ENCODE data around the gene DISP2. TPM values are rescaled to one million over a fixed set of nuclear protein-coding genes. Genes with fewer than 3 reads are reported as not detected.

The DISP2 gene
- total RNA-seq, 1 experiment from 2014 or later, result 0.62 TPM

DNA sequence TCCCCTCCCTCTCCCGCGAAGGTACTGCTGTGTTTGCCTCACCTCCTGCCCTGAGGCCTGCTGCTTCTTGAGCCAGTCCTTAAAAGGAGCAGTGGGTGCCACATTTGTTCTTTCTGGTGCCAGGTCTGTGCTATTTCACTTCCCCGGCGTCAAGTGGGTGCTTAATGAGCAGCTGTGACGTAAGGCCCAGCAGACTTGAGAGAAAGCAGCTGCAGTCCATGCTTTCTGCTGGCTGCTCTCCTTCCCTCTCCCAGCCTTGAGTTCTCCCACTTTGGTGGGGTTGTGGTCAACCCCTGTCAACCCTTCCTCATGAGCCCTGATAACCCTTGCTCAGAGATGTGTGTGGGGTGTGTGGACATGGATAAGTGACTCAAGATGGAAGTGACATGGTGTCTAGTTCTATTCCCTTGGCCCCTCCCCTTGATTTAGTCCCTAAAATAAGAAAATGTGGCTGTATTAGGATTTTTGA lies 27.6 kb upstream of the DISP2 start:
- no TSS peak for BruUV-seq (replicated peaks)
- ChIA-PET POLR2A (ENCODE audit: low non-redundant PET) (interaction anchor here (0.6 kb wide), 1 partner anchor 68 kb away, joined by 7 read pairs; no protein-coding TSS in a partner anchor), CTCF (no interaction called here)
- H3K36me3 ChIP-seq (ENCODE audit: insufficient read depth, low read length, poor library complexity, severe bottlenecking), result no peaks in the 10 kb centered on the region
- no peaks in the 10 kb centered on the region for H3K27me3 ChIP-seq (replicated peaks; ENCODE audit: insufficient read depth, low read depth, low read length, poor library complexity)
- no peak overlapping the region for H3K27ac ChIP-seq (ENCODE audit: low read depth, low read length, poor library complexity, severe bottlenecking)
- peaks cover 37% of the 10 kb centered on the region for H3K4me1 ChIP-seq (ENCODE audit: insufficient read depth, low read length, poor library complexity, severe bottlenecking)
- H3K9me3 ChIP-seq (ENCODE audit: low read depth, low read length, poor library complexity, severe bottlenecking), result no peaks in the 10 kb centered on the region
- H3K4me3 ChIP-seq (ENCODE audit: low read depth, low read length, poor library complexity, severe bottlenecking), result no peak overlapping the region
- TF ChIP-seq EZH2 (IDR thresholded peaks at IDR 0.05; ENCODE audit: borderline replicate concordance, low read depth, low read length, poor library complexity, severe bottlenecking) (no peak), CTCF (conservative IDR thresholded peaks at IDR 0.05; ENCODE audit: low read depth, low read length) (no peak)
- intact Hi-C loops (cut with micrococcal nuclease; ENCODE audit: unreplicated experiment), result no loop called here
- no peak for DNase-seq (ENCODE audit: low spot score)

GRCh38 chr15:40331026-40331425 lies 27.0 kb upstream of the DISP2 start:
- no peak for TF ChIP-seq EZH2 (IDR thresholded peaks at IDR 0.05; ENCODE audit: borderline replicate concordance, low read depth, low read length, poor library complexity, severe bottlenecking)
- TF ChIP-seq CTCF (conservative IDR thresholded peaks at IDR 0.05; ENCODE audit: low read depth, low read length), result no peak
- Histone ChIP-seq H3K27me3 (replicated peaks; ENCODE audit: insufficient read depth, low read depth, low read length, poor library complexity) (no peaks in the 10 kb centered on the region), H3K9me3 (ENCODE audit: low read depth, low read length, poor library complexity, severe bottlenecking) (no peaks in the 10 kb centered on the region), H3K4me3 (ENCODE audit: low read depth, low read length, poor library complexity, severe bottlenecking) (no peak overlapping the region), H3K27ac (ENCODE audit: low read depth, low read length, poor library complexity, severe bottlenecking) (no peak overlapping the region), H3K4me1 (ENCODE audit: insufficient read depth, low read length, poor library complexity, severe bottlenecking) (peaks cover 39% of the 10 kb centered on the region), H3K36me3 (ENCODE audit: insufficient read depth, low read length, poor library complexity, severe bottlenecking) (no peaks in the 10 kb centered on the region)
- no peak for DNase-seq (ENCODE audit: low spot score)
- intact Hi-C loops (cut with micrococcal nuclease; ENCODE audit: unreplicated experiment), result no loop called here
- POLR2A ChIA-PET (ENCODE audit: low non-redundant PET), result no interaction called here
- CTCF ChIA-PET, result no interaction called here
- BruUV-seq (replicated peaks), result no TSS peak

DNA sequence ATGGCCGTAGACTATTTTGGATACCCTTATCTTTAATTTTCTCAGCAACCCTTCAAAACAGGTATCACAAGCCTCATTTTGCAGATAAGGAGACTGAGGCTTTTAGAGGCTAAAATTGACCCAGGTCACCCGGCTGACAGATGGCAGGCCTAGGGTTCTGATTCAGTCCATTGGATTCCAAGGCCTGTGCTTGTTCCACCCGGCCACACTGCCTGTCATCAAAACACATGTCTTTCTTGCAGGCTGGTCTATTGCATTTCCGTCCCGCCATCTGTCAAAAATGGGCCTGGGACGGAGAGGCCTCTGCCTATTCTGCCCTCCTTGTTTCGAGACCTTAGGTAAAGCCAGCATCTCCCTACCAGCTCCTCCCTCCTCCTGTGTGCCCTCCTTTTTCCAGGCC lies 26.4 kb upstream of the DISP2 start:
- POLR2A ChIA-PET (ENCODE audit: low non-redundant PET), result no interaction called here

More for the DNA sequence above, 26.4 kb upstream of the DISP2 start:
- H3K9me3 ChIP-seq (ENCODE audit: low read depth, low read length, poor library complexity, severe bottlenecking), result no peaks in the 10 kb centered on the region
- intact Hi-C loops (cut with micrococcal nuclease; ENCODE audit: unreplicated experiment), result no loop called here
- no TSS peak for BruUV-seq (replicated peaks)
- no peak for TF ChIP-seq CTCF (conservative IDR thresholded peaks at IDR 0.05; ENCODE audit: low read depth, low read length)
- no peak for TF ChIP-seq EZH2 (IDR thresholded peaks at IDR 0.05; ENCODE audit: borderline replicate concordance, low read depth, low read length, poor library complexity, severe bottlenecking)
- H3K4me3 ChIP-seq (ENCODE audit: low read depth, low read length, poor library complexity, severe bottlenecking), result no peak overlapping the region
- H3K27me3 ChIP-seq (replicated peaks; ENCODE audit: insufficient read depth, low read depth, low read length, poor library complexity), result no peaks in the 10 kb centered on the region
- DNase-seq (ENCODE audit: low spot score), result no peak
- H3K4me1 ChIP-seq (ENCODE audit: insufficient read depth, low read length, poor library complexity, severe bottlenecking), result peaks cover 45% of the 10 kb centered on the region
- no peaks in the 10 kb centered on the region for H3K36me3 ChIP-seq (ENCODE audit: insufficient read depth, low read length, poor library complexity, severe bottlenecking)
- no peak overlapping the region for H3K27ac ChIP-seq (ENCODE audit: low read depth, low read length, poor library complexity, severe bottlenecking)
- CTCF ChIA-PET, result interaction anchor here (0.7 kb wide), 1 partner anchor 487 kb away, joined by 3 read pairs; no protein-coding TSS in a partner anchor

Data from A673 (cell line).